OCI-LY1 (cell line): ENCODE data around the gene SLC25A46.

Experiments
- H2AFZ ChIP-seq: fragments of 200-600 bp; sonication (generic), shearing (Covaris generic); 2 replicates; pipeline ENCODE4 v1.6.0; 2014; ENCODE audit warnings: antibody characterized with exemption, mild to moderate bottlenecking, low read length
- H3F3A ChIP-seq: fragments of 200-600 bp; sonication (generic), shearing (Covaris generic); 2 replicates; pipeline ENCODE4 v1.6.0; 2014; ENCODE audit warnings: mild to moderate bottlenecking, antibody characterized with exemption, low read length, moderate library complexity; ENCODE audit not compliant: insufficient read depth
- H3K27ac ChIP-seq: fragments of 200-600 bp; sonication (generic); 2 replicates; pipeline ENCODE4 v1.5.1; 2014; ENCODE audit warnings: low read length, mixed run types, mild to moderate bottlenecking, low read depth; ENCODE audit not compliant: poor library complexity, severe bottlenecking
- H3K27me3 ChIP-seq: fragments of 200-600 bp; sonication (generic); 2 replicates; pipeline ENCODE4 v1.6.0; 2014; ENCODE audit warnings: antibody characterized with exemption, mild to moderate bottlenecking, low read length, moderate library complexity; ENCODE audit not compliant: insufficient read depth
- H3K36me3 ChIP-seq: fragments of 200-600 bp; sonication (generic); 2 replicates; pipeline ENCODE4 v1.6.1; 2014; ENCODE audit warnings: mild to moderate bottlenecking, antibody characterized with exemption, low read length, moderate library complexity, mixed read lengths; ENCODE audit not compliant: insufficient read depth
- H3K4me1 ChIP-seq: fragments of 200-600 bp; sonication (generic); 2 replicates; pipeline ENCODE4 v1.5.1; 2014; ENCODE audit warnings: mild to moderate bottlenecking, low read length, moderate library complexity; ENCODE audit not compliant: insufficient read depth, severe bottlenecking
- H3K4me2 ChIP-seq: fragments of 200-600 bp; sonication (generic), shearing (Covaris generic); 2 replicates; pipeline ENCODE4 v1.6.1; 2014; ENCODE audit warnings: low read length
- H3K4me3 ChIP-seq: fragments of 200-600 bp; sonication (generic); 2 replicates; pipeline ENCODE4 v1.5.1; 2014; ENCODE audit warnings: low read length, low read depth, mild to moderate bottlenecking, mixed read lengths; ENCODE audit not compliant: poor library complexity, severe bottlenecking
- H3K79me2 ChIP-seq: fragments of 200-600 bp; shearing (Covaris generic); 2 replicates; pipeline ENCODE4 v1.6.1; 2016; ENCODE audit warnings: mixed run types, low read length, mixed read lengths; ENCODE audit not compliant: insufficient read depth
- H3K9ac ChIP-seq: fragments of 200-600 bp; sonication (generic), shearing (Covaris generic); 2 replicates; pipeline ENCODE4 v1.6.1; 2014; ENCODE audit warnings: mild to moderate bottlenecking, low read length, mixed read lengths
- H3K9me2 ChIP-seq: fragments of 200-600 bp; sonication (generic), shearing (Covaris generic); 2 replicates; pipeline ENCODE4 v1.6.1; 2014; ENCODE audit warnings: low read depth, mild to moderate bottlenecking, low read length, mixed read lengths
- H3K9me3 ChIP-seq: fragments of 200-600 bp; shearing (Covaris generic); 2 replicates; pipeline ENCODE4 v1.6.1; 2014; ENCODE audit warnings: low read length, mixed read lengths
- H4K20me1 ChIP-seq: fragments of 200-600 bp; sonication (generic), shearing (Covaris generic); 2 replicates; pipeline ENCODE4 v1.6.0; 2016; ENCODE audit warnings: mild to moderate bottlenecking, low read length; ENCODE audit not compliant: insufficient read depth
- EZH2 ChIP-seq: fragments of 200-600 bp; sonication (generic), shearing (Covaris generic); IDR thresholded peaks from 2 replicates; pipeline ENCODE4 v1.8.0; 2017; ENCODE audit warnings: borderline replicate concordance, mixed run types, mild to moderate bottlenecking, antibody characterized with exemption, low read length, moderate library complexity, mixed read lengths
- TF ChIP-seq, protein P1 (sequence below): fragments of 200-600 bp; sonication (generic), shearing (Covaris generic); IDR thresholded peaks from 2 replicates; pipeline ENCODE4 v1.5.1; 2017; ENCODE audit warnings: mild to moderate bottlenecking, antibody characterized with exemption, low read length, moderate library complexity, mixed read lengths

Gene SLC25A46

DNA sequence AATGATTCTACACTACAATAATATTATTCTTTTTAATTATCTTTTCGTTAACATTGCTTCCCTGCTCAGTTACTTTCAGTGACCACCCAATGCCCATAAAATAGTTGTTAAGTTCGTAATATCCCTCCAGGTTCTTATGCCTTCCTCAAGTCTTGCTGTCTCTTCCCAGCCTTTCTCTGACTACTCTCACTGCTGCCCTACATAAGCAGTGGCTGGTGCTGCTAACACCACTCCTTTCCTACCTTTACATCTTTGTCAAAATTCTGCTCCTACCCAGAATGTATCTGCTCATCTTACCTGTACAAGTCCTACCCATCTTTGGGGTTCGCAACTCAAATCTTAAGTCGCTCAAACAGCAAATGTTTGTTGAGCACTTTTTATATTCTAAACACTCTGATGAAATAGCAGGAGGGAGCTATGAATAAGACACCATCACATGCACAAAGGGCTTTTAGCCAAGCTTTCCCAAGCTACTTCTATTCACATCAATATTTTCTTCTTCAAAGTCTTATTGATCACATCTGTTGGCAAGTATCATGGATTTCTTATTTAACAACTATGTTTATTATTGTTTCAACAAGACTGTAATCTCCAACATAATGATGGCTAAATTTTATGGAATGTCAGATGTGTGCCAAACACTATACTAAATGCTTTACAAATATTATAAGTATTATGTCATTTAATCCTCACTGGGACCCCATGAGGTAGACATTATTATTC lies 29.5 kb downstream of the SLC25A46 start:
- H3K4me2 ChIP-seq = no peak overlapping the region
- no peaks in the 10 kb centered on the region for H3K27me3 ChIP-seq
- H3K4me3 ChIP-seq = no peak overlapping the region
- H3K27ac ChIP-seq = no peak overlapping the region
- no peaks in the 10 kb centered on the region for H4K20me1 ChIP-seq
- TF ChIP-seq, protein P1, sequence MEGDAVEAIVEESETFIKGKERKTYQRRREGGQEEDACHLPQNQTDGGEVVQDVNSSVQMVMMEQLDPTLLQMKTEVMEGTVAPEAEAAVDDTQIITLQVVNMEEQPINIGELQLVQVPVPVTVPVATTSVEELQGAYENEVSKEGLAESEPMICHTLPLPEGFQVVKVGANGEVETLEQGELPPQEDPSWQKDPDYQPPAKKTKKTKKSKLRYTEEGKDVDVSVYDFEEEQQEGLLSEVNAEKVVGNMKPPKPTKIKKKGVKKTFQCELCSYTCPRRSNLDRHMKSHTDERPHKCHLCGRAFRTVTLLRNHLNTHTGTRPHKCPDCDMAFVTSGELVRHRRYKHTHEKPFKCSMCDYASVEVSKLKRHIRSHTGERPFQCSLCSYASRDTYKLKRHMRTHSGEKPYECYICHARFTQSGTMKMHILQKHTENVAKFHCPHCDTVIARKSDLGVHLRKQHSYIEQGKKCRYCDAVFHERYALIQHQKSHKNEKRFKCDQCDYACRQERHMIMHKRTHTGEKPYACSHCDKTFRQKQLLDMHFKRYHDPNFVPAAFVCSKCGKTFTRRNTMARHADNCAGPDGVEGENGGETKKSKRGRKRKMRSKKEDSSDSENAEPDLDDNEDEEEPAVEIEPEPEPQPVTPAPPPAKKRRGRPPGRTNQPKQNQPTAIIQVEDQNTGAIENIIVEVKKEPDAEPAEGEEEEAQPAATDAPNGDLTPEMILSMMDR = no peak
- TF ChIP-seq EZH2 = no peak
- no peaks in the 10 kb centered on the region for H3K9me3 ChIP-seq
- H3K9me2 ChIP-seq = no peaks in the 10 kb centered on the region
- no peak overlapping the region for H2AFZ ChIP-seq
- H3F3A ChIP-seq = no peaks in the 10 kb centered on the region
- H3K4me1 ChIP-seq = no peaks in the 10 kb centered on the region
- peaks cover 4% of the 10 kb centered on the region for H3K36me3 ChIP-seq
- H3K9ac ChIP-seq = no peak overlapping the region
- H3K79me2 ChIP-seq = no peaks in the 10 kb centered on the region

DNA sequence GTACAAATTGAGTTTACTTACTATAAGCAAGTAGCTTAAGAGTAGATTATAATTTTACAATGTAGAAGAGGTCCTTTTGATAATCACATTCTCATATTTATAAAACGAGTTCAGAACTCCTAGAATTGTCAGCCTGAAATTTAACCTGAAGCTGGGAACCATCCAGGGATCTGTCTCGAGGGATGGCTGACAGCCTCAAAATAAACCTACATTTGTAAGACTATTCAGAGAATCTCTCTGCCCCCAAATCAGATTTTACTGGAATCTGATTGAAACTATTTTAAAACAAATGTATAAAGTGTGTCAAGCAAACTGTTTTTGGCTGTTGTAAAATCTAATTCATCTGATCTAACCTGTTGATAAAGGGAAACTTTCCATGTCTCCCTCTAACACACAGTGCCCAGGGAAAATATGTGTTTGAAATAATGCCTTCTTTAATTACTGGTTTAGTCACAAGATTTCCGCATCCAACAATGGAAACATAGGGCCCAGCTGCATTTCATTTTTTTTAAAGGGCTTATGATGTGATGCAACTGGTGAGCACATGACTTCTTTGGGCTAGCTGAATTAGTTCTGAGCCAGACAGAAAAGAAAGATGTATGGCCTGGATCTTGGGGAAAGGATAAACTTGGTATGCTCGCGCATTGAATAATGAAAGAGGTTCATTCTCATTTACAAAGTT lies 30.3 kb downstream of the SLC25A46 start:
- no peaks in the 10 kb centered on the region for H3K79me2 ChIP-seq
- H3K9me3 ChIP-seq = no peaks in the 10 kb centered on the region
- H3K36me3 ChIP-seq = peaks cover 3% of the 10 kb centered on the region; the same call in 1 of the 2 replicates
- H3K4me1 ChIP-seq = no peaks in the 10 kb centered on the region
- H3K27ac ChIP-seq = no peak overlapping the region
- no peak overlapping the region for H3K9ac ChIP-seq
- H3K4me3 ChIP-seq = no peak overlapping the region
- H3K9me2 ChIP-seq = no peaks in the 10 kb centered on the region
- no peak overlapping the region for H3K4me2 ChIP-seq
- no peaks in the 10 kb centered on the region for H3K27me3 ChIP-seq
- no peak overlapping the region for H2AFZ ChIP-seq
- H3F3A ChIP-seq = no peaks in the 10 kb centered on the region
- TF ChIP-seq EZH2 = no peak
- TF ChIP-seq, protein P1 = no peak
- H4K20me1 ChIP-seq = no peaks in the 10 kb centered on the region

DNA sequence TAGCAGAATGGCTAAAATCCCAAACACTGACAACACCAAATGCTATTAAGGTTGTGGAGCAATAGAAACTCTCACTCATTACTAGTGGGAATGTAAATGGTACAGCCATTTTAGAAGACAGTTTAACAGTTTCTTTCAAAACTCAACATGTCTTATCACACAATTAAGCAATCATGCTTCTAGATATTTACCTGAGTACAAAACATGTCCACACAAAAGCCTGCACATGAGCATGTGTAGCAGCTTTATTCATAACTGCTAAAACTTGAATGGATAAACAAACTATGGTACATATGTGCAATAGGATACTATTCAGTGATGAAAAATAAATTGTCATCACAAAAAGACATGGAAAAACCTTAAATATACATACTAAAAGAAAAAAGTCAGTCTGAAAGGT lies 31.5 kb downstream of the SLC25A46 start:
- Histone ChIP-seq H3K9me2 (no peaks in the 10 kb centered on the region), H3K27me3 (no peaks in the 10 kb centered on the region), H3K36me3 (no peaks in the 10 kb centered on the region), H3K4me1 (no peaks in the 10 kb centered on the region), H4K20me1 (no peaks in the 10 kb centered on the region), H3F3A (no peaks in the 10 kb centered on the region), H3K4me2 (no peak overlapping the region), H3K79me2 (no peaks in the 10 kb centered on the region), H3K27ac (no peak overlapping the region), H3K9me3 (no peaks in the 10 kb centered on the region), H2AFZ (no peak overlapping the region), H3K4me3 (no peak overlapping the region), H3K9ac (no peak overlapping the region)
- TF ChIP-seq, protein P1 = no peak
- TF ChIP-seq EZH2 = no peak
